ENCODE measurements around the gene PRKCH. TPM values are rescaled to one million over a fixed set of nuclear protein-coding genes. Genes with fewer than 3 reads are reported as not detected.

Gene PRKCH
- total RNA-seq, 1 experiment from 2014 or later = 5.8 TPM

GRCh38 chr14:61565836-61566536 is 244.6 kb downstream of the PRKCH start:
- no peak for DNase-seq (ENCODE audit: low read depth)

- peak; percentile 65 for DNase-seq (ENCODE audit: low read depth)
These were observed 245.3 kb downstream of the PRKCH start for GRCh38 chr14:61566537-61567225.

- no peak for DNase-seq (ENCODE audit: low read depth)
These were observed 246.6 kb downstream of the PRKCH start for GRCh38 chr14:61567838-61568571.

- peak; percentile 41 for DNase-seq (ENCODE audit: low read depth)
These were observed 247.2 kb downstream of the PRKCH start for GRCh38 chr14:61568572-61569011.

GRCh38 chr14:61569308-61569707 is 247.9 kb downstream of the PRKCH start:
- no peak for DNase-seq (ENCODE audit: low read depth)

GRCh38 chr14:61569812-61570548 is 248.6 kb downstream of the PRKCH start:
- peak; percentile 96 for DNase-seq (ENCODE audit: low read depth)

GRCh38 chr14:61570549-61571290 is 249.3 kb downstream of the PRKCH start:
- no peak for DNase-seq (ENCODE audit: low read depth)

- DNase-seq (ENCODE audit: low read depth) = no peak
These were observed 250.5 kb downstream of the PRKCH start for GRCh38 chr14:61571917-61572316.

- DNase-seq (ENCODE audit: low read depth) = no peak
These were observed 251.9 kb downstream of the PRKCH start for GRCh38 chr14:61573321-61573720.

- DNase-seq (ENCODE audit: low read depth) = peak; percentile 62
These were observed 252.6 kb downstream of the PRKCH start for GRCh38 chr14:61573748-61574513.

GRCh38 chr14:61574514-61574807 is 253.1 kb downstream of the PRKCH start:
- DNase-seq (ENCODE audit: low read depth) = no peak

GRCh38 chr14:61575126-61575525 is 253.7 kb downstream of the PRKCH start:
- no peak for DNase-seq (ENCODE audit: low read depth)

- no peak for DNase-seq (ENCODE audit: low read depth)
These were observed 254.3 kb downstream of the PRKCH start for GRCh38 chr14:61575551-61576150.

- no peak for DNase-seq (ENCODE audit: low read depth)
These were observed 256.1 kb downstream of the PRKCH start for GRCh38 chr14:61577506-61577931.

GRCh38 chr14:61578745-61579144 is 257.4 kb downstream of the PRKCH start:
- DNase-seq (ENCODE audit: low read depth) = no peak

GRCh38 chr14:61581340-61581739 is 260.0 kb downstream of the PRKCH start:
- no peak for DNase-seq (ENCODE audit: low read depth)

GRCh38 chr14:61581955-61582615 is 260.7 kb downstream of the PRKCH start:
- no peak for DNase-seq (ENCODE audit: low read depth)

- no peak for DNase-seq (ENCODE audit: low read depth)
These were observed 261.4 kb downstream of the PRKCH start for GRCh38 chr14:61582815-61583214.

- DNase-seq (ENCODE audit: low read depth) = peak; percentile 90
These were observed 263.0 kb downstream of the PRKCH start for GRCh38 chr14:61584331-61584741.

All from Daoy (cell line).